HCEC 1CT (cell line): ENCODE results near the gene HNRNPF.
"Not testable (repeated sequence)": the region's sequence is repeated elsewhere in the genome, so short reads cannot be mapped to it uniquely, and the experiment has no call there.

Source experiments
- DNase-seq: peaks from one replicate; pipeline ENCODE4 v3.0.0-alpha.2; 2017

Gene HNRNPF, protein sequence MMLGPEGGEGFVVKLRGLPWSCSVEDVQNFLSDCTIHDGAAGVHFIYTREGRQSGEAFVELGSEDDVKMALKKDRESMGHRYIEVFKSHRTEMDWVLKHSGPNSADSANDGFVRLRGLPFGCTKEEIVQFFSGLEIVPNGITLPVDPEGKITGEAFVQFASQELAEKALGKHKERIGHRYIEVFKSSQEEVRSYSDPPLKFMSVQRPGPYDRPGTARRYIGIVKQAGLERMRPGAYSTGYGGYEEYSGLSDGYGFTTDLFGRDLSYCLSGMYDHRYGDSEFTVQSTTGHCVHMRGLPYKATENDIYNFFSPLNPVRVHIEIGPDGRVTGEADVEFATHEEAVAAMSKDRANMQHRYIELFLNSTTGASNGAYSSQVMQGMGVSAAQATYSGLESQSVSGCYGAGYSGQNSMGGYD

DNA sequence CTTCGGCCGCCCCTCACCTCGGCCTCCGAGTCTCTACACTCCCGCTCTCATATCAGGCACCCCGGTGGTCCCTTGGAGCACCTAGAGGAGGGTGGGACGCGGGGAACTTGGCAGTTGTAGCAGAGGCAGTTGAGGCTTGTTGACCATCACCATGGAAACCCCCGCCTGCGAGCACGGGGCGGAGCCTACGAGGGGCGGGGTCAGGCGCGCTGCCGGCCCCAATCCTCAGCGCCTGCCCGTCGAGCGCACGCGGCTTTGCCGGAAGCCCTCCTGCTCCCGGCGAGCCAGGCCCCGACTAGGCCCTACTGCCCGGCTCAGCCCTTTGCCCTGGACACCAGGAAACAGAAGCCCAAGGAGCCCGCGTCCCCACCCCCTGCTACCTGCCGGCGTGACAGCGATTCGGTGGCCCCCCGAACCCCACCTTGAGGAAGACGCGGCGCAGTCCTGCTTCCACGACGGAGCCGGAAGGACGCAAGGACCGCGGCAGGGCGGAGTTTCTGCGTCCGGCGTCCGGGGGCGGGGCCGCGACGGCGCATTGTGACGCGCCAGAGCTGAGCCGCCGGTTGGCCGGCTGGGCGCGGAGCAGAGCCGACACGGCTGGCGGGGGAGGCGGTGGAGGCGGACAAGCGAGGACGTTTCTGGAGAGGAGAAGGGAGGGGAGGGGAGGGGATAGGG lies at the start of gene HNRNPF:
HNRNPF (minus strand) TSS at position 477 of the 675 bp plus-strand sequence. CDS start 21,302 bp downstream, outside the sequence.
- DNase-seq, result peak; percentile 93

DNA sequence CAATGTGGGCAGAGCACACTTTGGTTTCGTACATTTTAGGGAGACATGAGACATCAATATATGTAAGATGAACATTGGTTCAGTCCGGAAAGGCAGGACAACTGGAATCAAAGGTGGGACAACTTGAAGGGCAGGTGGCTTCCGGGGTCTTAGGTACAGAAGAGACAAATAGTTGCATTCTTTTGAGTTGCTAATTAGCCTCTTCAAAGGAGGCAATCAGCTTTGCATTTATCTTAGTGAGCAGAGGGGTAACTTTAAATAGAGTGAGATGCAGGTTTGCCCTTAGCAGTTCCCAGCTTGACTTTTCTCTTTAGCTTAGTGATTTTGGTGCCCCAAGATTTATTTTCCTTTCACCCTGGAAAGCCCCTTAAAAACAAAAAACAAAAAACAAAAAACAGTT lies 49.2 kb upstream of the HNRNPF start:
- no peak for DNase-seq

DNA sequence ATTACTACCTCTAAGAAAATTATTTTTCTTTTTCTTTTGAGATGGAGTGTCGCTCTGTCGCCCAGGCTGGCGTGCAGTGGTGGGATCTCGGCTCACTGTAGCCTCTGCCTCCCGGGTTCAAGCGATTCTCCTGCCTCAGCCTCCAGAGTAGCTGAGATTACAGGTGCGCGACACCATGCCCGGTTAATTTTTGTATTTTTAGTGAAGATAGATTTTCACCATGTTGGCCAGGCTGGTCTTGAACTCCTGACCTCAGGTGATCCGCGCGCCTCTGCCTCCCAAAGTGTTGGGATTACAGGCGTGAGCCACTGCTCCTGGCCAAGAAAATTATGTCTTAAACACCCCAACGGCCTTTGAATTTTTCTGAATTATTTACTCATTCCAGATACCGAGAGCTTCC lies 47.6 kb upstream of the HNRNPF start:
- DNase-seq, result not testable (repeated sequence)

GRCh38 chr10:43454025-43454424 lies 45.0 kb upstream of the HNRNPF start:
- not testable (repeated sequence) for DNase-seq

DNA sequence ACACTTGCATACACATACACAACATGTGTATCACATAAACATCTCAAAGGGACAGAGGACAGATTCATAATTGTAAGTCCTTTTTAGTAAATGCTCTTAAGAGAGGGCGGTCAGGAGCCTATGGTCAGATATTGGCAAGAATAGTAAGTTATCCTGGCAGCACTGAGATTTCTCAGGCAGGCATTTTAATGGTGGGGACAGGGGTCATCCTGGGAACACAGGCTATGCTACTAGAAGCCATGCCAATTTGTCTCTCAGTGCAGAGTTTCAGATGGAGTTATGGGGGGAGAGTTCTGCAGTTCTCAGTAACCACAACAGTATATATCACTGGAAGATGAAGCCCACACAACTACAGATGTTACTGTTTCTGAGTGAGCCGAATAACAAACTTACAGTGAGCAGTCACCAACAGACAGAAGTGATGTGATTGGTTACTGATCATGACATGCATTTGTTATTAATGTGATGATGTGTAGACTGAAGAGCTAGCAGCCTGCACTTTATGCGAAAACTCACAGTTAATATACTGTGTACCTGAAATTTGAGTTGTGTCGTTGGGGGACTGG lies 44.4 kb upstream of the HNRNPF start:
- no peak for DNase-seq

GRCh38 chr10:43452356-43452914 lies 43.4 kb upstream of the HNRNPF start:
- peak; percentile 21 for DNase-seq

DNA sequence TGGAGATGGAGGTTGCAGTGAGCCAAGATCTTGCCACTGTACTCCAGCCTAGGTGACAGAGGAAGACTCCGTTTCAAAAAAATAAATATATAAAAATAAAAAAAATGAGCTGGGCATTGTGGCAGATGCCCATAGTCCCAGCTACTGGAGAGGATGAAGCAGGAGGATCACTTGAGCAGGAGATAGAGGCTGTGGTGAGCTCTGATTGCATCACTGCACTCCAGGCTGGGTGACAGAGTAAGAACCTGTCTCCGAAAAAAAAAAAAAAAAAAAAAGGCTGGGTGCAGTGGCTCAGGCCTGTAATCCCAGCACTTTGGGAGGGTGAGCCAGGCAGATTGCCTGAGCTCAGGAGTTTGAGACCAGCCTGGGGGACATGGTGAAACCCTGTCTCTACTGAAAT lies 39.8 kb upstream of the HNRNPF start:
- DNase-seq, result no peak

- not testable (repeated sequence) for DNase-seq
Measured at GRCh38 chr10:43446219-43447017, 37.4 kb upstream of the HNRNPF start.

DNA sequence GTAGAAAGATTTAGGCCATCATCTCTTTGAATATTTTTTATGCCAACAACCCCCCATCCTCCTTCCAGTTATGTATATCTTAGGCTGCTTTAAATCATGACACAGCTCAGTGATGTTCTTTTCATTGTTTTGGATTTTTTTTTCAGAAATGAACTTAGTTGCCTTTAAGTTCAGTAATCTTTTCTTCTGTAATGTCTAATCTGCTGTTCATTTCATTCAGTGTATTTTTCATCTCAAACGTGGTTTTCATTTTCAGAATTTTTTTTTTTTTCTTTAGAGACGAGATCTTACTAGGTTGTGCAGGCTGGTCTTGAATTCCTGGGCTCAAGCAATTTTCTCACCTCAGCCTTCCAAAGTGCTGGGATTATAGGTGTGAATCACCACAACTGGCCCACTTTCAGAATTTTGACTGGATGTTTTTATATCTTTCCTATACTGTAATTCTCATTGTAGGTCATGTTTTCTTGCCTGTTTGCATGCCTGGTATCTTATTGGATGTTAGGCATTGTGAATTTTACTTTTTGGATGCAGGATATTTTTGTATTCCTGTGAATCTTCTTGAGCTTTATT lies 36.0 kb upstream of the HNRNPF start:
- DNase-seq, result no peak

GRCh38 chr10:43444323-43444722 lies 35.3 kb upstream of the HNRNPF start:
- DNase-seq, result no peak

GRCh38 chr10:43440463-43441134 lies 31.6 kb upstream of the HNRNPF start:
- no peak for DNase-seq

DNA sequence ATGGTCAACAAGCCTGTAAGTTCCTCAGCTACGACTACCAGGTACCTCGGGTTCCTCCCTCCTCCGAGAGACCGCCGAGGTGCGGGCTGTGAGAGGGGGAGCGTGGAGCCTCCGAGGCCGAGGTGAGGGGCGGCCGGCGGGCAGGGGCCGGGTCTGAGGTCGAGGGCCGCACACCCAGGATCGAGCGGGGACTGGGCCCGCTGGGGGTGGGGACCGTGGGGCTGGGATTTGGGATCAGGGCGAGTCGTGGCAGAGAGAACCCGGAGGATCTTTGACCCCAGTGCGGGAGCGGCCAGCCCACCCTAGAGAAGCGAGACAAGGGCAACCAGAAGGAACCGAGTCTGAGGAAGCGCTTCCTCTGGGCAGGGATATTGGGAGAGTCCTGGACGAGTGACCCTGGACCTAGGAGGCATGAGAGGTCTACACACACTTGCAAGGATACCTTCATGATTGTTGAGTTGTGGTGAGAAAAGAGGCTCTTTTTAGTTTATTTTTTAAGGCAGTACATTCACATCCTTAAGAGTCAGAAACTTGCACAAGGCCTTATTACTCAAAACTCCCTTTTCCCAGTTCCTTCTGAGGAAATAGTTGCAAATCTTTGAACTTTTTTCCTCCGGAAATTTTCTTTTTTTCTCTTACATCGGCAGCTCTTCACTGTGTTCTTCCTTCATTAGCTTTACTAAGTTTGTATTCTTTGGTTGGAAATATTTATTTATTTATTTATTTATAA lies 28.3 kb upstream of the HNRNPF start:
- no peak for DNase-seq

DNA sequence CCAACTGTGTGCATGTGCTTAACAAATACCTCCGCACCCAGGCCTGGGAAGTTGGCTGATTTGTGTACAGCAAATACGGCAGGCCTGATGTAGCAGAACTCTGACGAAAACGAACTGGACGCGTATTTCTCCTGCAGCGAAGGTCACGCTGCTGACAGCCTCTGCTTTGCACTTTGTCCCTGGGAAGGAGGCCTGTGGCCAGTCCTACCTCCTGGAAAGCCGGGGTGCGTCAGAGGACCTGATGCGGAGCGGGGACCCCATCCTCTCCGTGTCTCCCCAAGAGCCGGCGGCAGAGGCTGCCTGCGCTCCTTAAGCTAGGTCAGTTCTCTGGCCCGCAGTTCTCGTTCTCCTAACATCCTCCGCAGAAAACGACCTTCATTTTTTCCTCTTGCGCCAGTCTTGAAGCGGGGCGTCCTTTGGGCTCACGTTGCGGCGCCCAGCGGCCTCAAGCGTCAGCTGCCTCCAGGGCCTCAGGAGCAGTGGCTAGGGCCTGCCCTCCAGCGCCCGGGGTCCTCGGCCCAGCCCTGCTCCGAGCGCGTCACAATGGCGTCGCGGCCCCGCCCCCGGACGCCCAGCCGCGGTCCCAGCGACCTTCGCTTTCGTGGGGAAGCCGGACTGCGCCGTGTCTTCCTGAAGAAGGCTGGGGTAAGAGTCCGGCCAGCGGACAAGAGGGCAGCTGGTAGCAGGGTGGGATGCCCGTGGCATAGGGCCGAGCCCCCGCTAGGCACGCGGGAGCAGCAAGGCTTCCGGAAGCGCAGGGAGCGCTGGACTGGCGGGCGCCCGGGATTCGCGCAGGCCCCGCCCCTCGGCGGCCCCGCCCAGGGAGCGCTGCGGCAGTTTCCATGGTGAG lies 27.5 kb upstream of the HNRNPF start, which contains the start of gene ZNF487:
ZNF487 (plus strand) TSS at position 821 of the 850 bp plus-strand sequence. CDS start 38,703 bp downstream, outside the sequence.
- DNase-seq, result peak; percentile 87

DNA sequence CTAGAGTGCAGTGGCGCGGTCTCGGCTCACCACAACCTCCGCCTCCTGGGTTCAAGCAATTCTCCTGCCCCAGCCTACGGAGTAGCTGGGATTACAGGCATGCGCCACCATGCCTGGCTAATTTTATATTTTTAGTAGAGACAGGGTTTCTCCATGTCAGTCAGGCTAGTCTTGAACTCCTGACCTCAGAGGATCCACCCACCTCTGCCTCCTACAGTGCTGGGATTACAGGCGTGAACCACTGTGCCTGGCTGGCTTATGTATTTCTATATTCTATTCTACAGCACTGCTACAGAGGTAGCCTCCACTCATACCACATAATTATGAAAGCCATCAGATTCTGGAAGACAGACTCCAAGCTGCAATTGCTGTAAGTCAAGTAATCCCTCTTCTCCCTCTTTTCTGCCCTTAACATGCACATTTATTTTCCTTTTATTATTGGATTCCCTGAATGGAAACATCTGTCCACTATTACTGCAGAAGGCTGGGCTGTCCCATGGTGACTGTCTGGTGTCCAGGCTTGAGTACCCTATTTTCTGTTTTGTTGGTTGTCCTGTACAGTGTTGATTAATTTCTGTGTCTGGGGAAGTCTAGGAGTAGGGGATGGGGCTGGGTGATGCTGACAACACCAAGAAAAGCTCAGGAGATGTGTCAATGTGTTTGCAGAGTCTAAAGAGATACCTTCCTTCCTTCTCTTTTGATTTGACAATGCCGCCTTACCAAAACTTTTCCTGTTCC lies 22.1 kb upstream of the HNRNPF start:
- no peak for DNase-seq

DNA sequence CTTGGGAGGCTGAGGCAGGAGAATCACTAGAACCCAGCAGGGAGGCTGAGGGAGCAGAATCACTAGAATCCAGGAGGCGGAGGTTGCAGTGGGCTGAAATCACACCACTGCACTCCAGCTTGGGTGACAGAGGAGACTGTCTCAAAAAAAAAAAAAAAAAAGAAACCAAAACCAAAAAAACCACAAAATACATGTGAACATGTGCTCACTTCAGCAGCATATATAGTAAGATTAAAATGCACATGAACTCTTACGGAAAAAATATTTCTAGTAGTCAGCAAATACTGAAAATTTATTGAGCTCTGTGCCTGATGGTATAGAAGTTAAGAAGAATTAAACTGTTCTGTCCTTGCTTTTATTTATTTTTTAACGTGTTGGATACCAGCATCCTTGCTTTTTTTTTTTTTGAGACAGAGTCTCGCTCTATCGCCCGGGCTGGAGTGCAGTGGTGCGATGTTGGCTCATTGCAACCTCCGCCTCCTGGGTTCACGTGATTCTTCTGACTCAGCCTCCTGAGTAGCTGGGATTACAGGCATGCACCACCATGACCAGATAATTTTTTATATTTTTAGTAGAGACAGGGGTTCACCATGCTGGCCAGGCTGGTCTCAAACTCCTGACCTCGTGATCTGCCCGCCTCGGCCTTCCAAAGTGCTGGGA lies 18.3 kb upstream of the HNRNPF start:
- no peak for DNase-seq

- not testable (repeated sequence) for DNase-seq
Measured at GRCh38 chr10:43426476-43426875, 17.5 kb upstream of the HNRNPF start.

DNA sequence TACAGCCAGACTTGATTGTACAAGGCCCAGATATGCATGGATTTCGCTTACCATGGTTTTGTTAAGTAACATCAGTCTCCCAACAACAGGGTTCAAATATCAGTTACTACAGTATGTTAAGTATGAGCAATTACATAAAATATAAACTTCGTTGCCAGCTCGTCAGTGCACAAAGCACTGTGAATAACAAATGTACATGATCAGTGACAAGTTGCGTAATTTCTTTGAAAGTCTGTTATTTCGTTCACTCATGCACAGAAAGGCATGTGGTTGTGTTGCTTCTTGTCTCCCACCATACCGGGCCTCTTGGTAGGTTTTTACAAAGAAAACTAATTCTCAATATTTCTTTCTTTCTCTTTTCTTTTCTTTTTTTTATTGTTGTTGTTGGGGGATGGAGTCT lies 15.4 kb upstream of the HNRNPF start:
- no peak for DNase-seq

DNA sequence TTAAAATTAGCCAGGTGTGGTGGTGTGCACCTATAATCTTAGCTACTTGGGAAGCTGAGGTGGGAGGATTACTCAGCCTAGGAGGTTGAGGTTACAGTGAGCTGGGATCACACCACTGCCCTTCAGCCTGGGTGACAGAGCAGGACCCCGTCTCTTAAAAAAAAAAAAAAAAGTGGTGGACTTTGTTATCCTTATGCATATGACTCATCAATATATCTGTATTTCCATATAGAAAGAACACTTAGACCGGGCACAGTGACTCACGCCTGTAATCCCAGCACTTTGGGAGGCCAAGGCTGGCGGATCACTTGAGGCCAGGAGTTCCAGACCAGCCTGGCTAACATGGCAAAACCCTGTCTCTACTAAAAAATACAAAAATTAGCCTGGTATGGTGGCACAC lies 13.0 kb upstream of the HNRNPF start:
- peak; percentile 36 for DNase-seq

GRCh38 chr10:43421519-43421918 lies 12.5 kb upstream of the HNRNPF start:
- DNase-seq, result peak; percentile 29
